OCI-LY3 (cell line): ENCODE measurements around the gene INSIG2.

Source experiments
- H2AFZ ChIP-seq: fragments of 200-600, 300-600 bp; shearing (Covaris generic); 2 replicates; pipeline ENCODE4 v1.6.0; 2014; ENCODE audit warnings: antibody characterized with exemption, low read depth, low read length
- H3K27ac ChIP-seq: fragments of 200-600, 300-600 bp; sonication (generic); 2 replicates; pipeline ENCODE4 v1.5.1; 2014; ENCODE audit warnings: mild to moderate bottlenecking, low read length, moderate library complexity, mixed read lengths
- H3K27me3 ChIP-seq: fragments of 200-600, 300-600 bp; sonication (generic); 2 replicates; pipeline ENCODE4 v1.6.1; 2014; ENCODE audit warnings: low read depth, low read length, mixed read lengths
- H3K36me3 ChIP-seq: fragments of 200-600, 300-600 bp; sonication (generic); replicated peaks from 2 replicates; pipeline ENCODE3; 2014; ENCODE audit warnings: low read depth, low read length, mixed read lengths
- H3K4me1 ChIP-seq: fragments of 300-600, 200-600 bp; sonication (generic); 2 replicates; pipeline ENCODE4 v1.6.1; 2014; ENCODE audit warnings: low read length, mixed read lengths
- H3K4me2 ChIP-seq: fragments of 200-600, 300-600 bp; sonication (generic); 2 replicates; pipeline ENCODE4 v1.6.1; 2014; ENCODE audit warnings: low read length, mixed read lengths
- H3K4me3 ChIP-seq: fragments of 300-600, 200-600 bp; sonication (generic); 2 replicates; pipeline ENCODE4 v1.5.1; 2014; ENCODE audit warnings: antibody characterized with exemption, mild to moderate bottlenecking, low read length, moderate library complexity
- H3K79me2 ChIP-seq: fragments of 300-600, 200-600 bp; shearing (Covaris generic); 2 replicates; pipeline ENCODE4 v1.6.1; 2014; ENCODE audit warnings: mild to moderate bottlenecking, low read length, mixed read lengths
- H3K9ac ChIP-seq: fragments of 300-600, 200-600 bp; shearing (Covaris generic); 2 replicates; pipeline ENCODE4 v1.6.0; 2014; ENCODE audit warnings: mild to moderate bottlenecking, low read length, moderate library complexity
- H3K9me3 ChIP-seq: fragments of 200-600, 300-600 bp; shearing (Covaris generic); 2 replicates; pipeline ENCODE4 v1.6.1; 2014; ENCODE audit warnings: low read length, mixed read lengths; ENCODE audit not compliant: insufficient read depth
- H4K20me1 ChIP-seq: fragments of 200-600, 300-600 bp; sonication (generic); 2 replicates; pipeline ENCODE4 v1.6.1; 2016; ENCODE audit warnings: low read length, mixed read lengths; ENCODE audit not compliant: insufficient read depth
- CTCF ChIP-seq: fragments of 200-600, 300-600 bp; sonication (generic); IDR thresholded peaks from 2 replicates; pipeline ENCODE4 v1.5.1; 2014; ENCODE audit warnings: antibody characterized with exemption, low read length, low read depth
- EZH2phosphoT487 ChIP-seq: fragments of 200-600 bp; shearing (Covaris generic); IDR thresholded peaks from 2 replicates; pipeline ENCODE4 v1.6.1; 2018; ENCODE audit warnings: antibody characterized with exemption, mixed run types, low read depth

INSIG2 gene

GRCh38 chr2:118094503-118094902 lies 6.2 kb downstream of the INSIG2 start:
- Histone ChIP-seq H3K79me2 (peaks cover 87% of the 10 kb centered on the region), H3K36me3 (peaks cover 54% of the 10 kb centered on the region), H3K27me3 (no peaks in the 10 kb centered on the region), H3K4me1 (peaks cover 59% of the 10 kb centered on the region), H3K4me3 (no peak overlapping the region), H2AFZ (no peak overlapping the region), H3K4me2 (0 out of 2 replicates have a peak overlapping the region, but pooled peaks have one; percentile 1), H3K27ac (no peak overlapping the region), H3K9ac (no peak overlapping the region), H4K20me1 (peaks cover 77% of the 10 kb centered on the region), H3K9me3 (no peaks in the 10 kb centered on the region)
- TF ChIP-seq EZH2phosphoT487 (no peak), CTCF (no peak)

GRCh38 chr2:118095610-118096009 lies 7.3 kb downstream of the INSIG2 start:
- H4K20me1 ChIP-seq = peaks cover 66% of the 10 kb centered on the region
- H3K4me2 ChIP-seq = no peak overlapping the region
- H2AFZ ChIP-seq = no peak overlapping the region
- no peaks in the 10 kb centered on the region for H3K27me3 ChIP-seq
- peaks cover 50% of the 10 kb centered on the region for H3K36me3 ChIP-seq
- no peaks in the 10 kb centered on the region for H3K9me3 ChIP-seq
- TF ChIP-seq EZH2phosphoT487 = no peak
- no peak for TF ChIP-seq CTCF
- H3K4me1 ChIP-seq = peaks cover 50% of the 10 kb centered on the region
- H3K79me2 ChIP-seq = peaks cover 85% of the 10 kb centered on the region
- no peak overlapping the region for H3K9ac ChIP-seq
- H3K27ac ChIP-seq = no peak overlapping the region
- H3K4me3 ChIP-seq = no peak overlapping the region

GRCh38 chr2:118097657-118098056 lies 9.4 kb downstream of the INSIG2 start:
- Histone ChIP-seq H3K9me3 (no peaks in the 10 kb centered on the region), H3K4me2 (no peak overlapping the region), H3K79me2 (peaks cover 85% of the 10 kb centered on the region), H3K4me3 (no peak overlapping the region), H3K9ac (no peak overlapping the region), H2AFZ (no peak overlapping the region), H4K20me1 (peaks cover 46% of the 10 kb centered on the region), H3K27me3 (no peaks in the 10 kb centered on the region), H3K36me3 (peaks cover 57% of the 10 kb centered on the region), H3K4me1 (peaks cover 46% of the 10 kb centered on the region), H3K27ac (no peak overlapping the region)
- TF ChIP-seq CTCF = no peak
- no peak for TF ChIP-seq EZH2phosphoT487

- no peak overlapping the region for H3K9ac ChIP-seq
- TF ChIP-seq CTCF = no peak
- no peak for TF ChIP-seq EZH2phosphoT487
- no peak overlapping the region for H3K27ac ChIP-seq
- H3K27me3 ChIP-seq = no peaks in the 10 kb centered on the region
- peaks cover 53% of the 10 kb centered on the region for H3K4me1 ChIP-seq
- H3K4me2 ChIP-seq = no peak overlapping the region
- peaks cover 45% of the 10 kb centered on the region for H4K20me1 ChIP-seq
- H3K36me3 ChIP-seq = peaks cover 62% of the 10 kb centered on the region
- H3K4me3 ChIP-seq = no peak overlapping the region
- H3K79me2 ChIP-seq = peaks cover 89% of the 10 kb centered on the region
- no peak overlapping the region for H2AFZ ChIP-seq
- H3K9me3 ChIP-seq = no peaks in the 10 kb centered on the region
Observed at GRCh38 chr2:118098307-118099030, 10.2 kb downstream of the INSIG2 start.
